ENCODE results near the gene MAP4K5. TPM values are rescaled to one million over a fixed set of nuclear protein-coding genes. Genes with fewer than 3 reads are reported as not detected.
A peak's percentile ranks its signal among the peaks of the same experiment; 100 is the strongest.
"Not testable (repeated sequence)": the region's sequence is repeated elsewhere in the genome, so short reads cannot be mapped to it uniquely, and the experiment has no call there.

The MAP4K5 gene
- total RNA-seq, 1 experiment from 2014 or later = 73.5 TPM

DNA sequence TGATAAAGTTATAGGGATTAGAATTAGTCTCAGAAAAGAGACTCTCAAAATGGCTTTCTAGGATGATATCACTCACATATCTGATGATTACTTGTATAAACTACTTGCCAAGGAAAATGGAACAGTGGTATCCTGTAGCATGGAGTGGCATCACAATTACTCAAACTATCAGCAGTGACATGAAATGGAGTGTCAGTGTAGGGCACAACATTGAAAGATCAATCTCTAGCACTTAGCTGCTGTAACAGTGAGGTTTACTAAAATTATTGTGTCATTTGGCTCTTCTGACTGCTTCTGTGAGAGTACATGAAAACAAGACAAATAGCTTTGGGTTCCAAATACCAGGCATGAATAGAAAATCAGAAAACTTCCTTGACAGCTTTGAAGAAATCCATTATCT, 6.7 kb upstream of the MAP4K5 start:
- Histone ChIP-seq H3K79me2 (ENCODE audit: low read length) (no peaks in the 10 kb centered on the region), H3K4me3 (ENCODE audit: low read length) (no peak overlapping the region), H3K9me3 (ENCODE audit: low read length) (no peaks in the 10 kb centered on the region), H3K27me3 (ENCODE audit: low read length) (no peaks in the 10 kb centered on the region), H4K20me1 (ENCODE audit: insufficient read depth, low read depth, low read length) (no peaks in the 10 kb centered on the region), H3K4me2 (ENCODE audit: low read depth, low read length, poor library complexity, severe bottlenecking) (no peak overlapping the region), H3K36me3 (ENCODE audit: insufficient read depth, low read length) (no peaks in the 10 kb centered on the region), H3K9ac (ENCODE audit: low read length) (no peak overlapping the region), H3K9me2 (replicated peaks; ENCODE audit: insufficient read depth, low read length) (no peaks in the 10 kb centered on the region), H3K27ac (ENCODE audit: low read length) (no peak overlapping the region), H2AFZ (ENCODE audit: low read length) (no peak overlapping the region), H3K4me1 (ENCODE audit: low read length) (peaks cover 5% of the 10 kb centered on the region; the same call in 1 of the 2 replicates)
- no peak for DNase-seq

DNA sequence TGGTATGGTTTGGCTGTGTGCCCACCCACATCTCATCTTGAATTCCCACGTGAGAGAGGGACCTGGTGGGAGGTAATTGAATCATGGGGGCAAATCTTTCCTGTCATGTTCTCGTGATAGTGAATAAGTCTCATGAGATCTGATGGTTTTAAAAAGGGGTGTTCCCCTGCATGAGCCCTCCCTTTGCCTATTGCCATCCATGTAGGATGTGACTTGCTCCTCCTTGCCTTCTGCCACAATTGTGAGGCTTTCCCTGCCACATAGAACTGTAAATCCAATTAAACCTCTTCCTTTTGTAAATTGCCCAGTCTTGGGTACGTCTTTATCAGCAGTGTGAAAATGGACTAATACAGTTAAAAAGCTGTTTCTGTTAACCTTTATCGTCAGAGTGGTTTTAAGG, 5.7 kb upstream of the MAP4K5 start:
- H3K36me3 ChIP-seq (ENCODE audit: insufficient read depth, low read length); H3K4me2 ChIP-seq (ENCODE audit: low read depth, low read length, poor library complexity, severe bottlenecking); H3K9me2 ChIP-seq (replicated peaks; ENCODE audit: insufficient read depth, low read length); H3K9ac ChIP-seq (ENCODE audit: low read length); H3K79me2 ChIP-seq (ENCODE audit: low read length); DNase-seq; H3K9me3 ChIP-seq (ENCODE audit: low read length); H3K4me3 ChIP-seq (ENCODE audit: low read length); H3K27me3 ChIP-seq (ENCODE audit: low read length); H4K20me1 ChIP-seq (ENCODE audit: insufficient read depth, low read depth, low read length); H3K27ac ChIP-seq (ENCODE audit: low read length); H2AFZ ChIP-seq (ENCODE audit: low read length): not testable (repeated sequence)
- peaks cover 11% of the 10 kb centered on the region for H3K4me1 ChIP-seq (ENCODE audit: low read length)

DNA sequence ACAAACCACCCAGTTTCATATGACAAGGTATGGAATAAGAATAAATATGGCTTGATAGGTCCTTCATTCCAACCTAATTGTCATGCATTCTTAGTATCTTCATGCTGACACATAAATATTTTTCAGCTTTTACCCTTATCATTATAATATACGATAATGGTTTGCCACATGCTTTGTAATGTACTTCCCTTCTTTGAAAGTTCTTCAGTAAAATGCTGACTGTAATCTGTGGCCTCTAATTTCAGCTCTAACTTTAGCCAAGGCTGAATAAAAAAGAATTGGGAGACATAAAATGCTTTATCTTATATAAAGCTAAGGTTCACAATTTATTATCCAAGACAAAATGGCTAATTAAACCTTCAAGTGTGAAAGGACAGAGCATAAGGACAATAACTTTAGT, 2.6 kb upstream of the MAP4K5 start:
- H3K4me3 ChIP-seq (ENCODE audit: low read length) = no peak overlapping the region
- H3K9me3 ChIP-seq (ENCODE audit: low read length) = no peaks in the 10 kb centered on the region
- peaks cover 23% of the 10 kb centered on the region for H3K4me1 ChIP-seq (ENCODE audit: low read length)
- H3K9me2 ChIP-seq (replicated peaks; ENCODE audit: insufficient read depth, low read length) = no peaks in the 10 kb centered on the region
- no peaks in the 10 kb centered on the region for H3K27me3 ChIP-seq (ENCODE audit: low read length)
- H3K4me2 ChIP-seq (ENCODE audit: low read depth, low read length, poor library complexity, severe bottlenecking) = no peak overlapping the region
- no peaks in the 10 kb centered on the region; the same call in 1 of the 2 replicates for H4K20me1 ChIP-seq (ENCODE audit: insufficient read depth, low read depth, low read length)
- H3K36me3 ChIP-seq (ENCODE audit: insufficient read depth, low read length) = no peaks in the 10 kb centered on the region
- no peak for DNase-seq
- no peak overlapping the region for H3K27ac ChIP-seq (ENCODE audit: low read length)
- no peak overlapping the region for H2AFZ ChIP-seq (ENCODE audit: low read length)
- peaks cover 23% of the 10 kb centered on the region for H3K79me2 ChIP-seq (ENCODE audit: low read length)
- H3K9ac ChIP-seq (ENCODE audit: low read length) = no peak overlapping the region

DNA sequence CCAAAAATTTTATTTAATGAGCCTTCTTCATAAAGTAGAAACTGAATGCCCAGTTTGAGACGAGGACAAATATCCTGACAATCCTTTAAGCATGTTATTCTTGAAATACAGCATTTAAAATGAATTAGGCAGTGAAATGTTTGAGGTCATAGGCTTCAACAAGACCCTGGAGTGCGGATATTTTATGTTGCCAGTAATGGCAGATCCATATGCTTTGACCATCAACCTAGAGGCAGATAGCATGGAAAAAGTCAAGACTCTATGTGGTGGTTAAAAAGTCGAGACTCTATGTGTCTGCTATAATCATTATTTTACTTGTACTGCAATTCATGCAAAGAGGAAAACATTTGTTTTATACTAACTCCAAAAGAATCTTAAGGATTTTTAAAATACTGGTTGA, 2.0 kb upstream of the MAP4K5 start:
- DNase-seq = no peak
- Histone ChIP-seq H4K20me1 (ENCODE audit: insufficient read depth, low read depth, low read length) (peaks cover 4% of the 10 kb centered on the region; the same call in 1 of the 2 replicates), H3K36me3 (ENCODE audit: insufficient read depth, low read length) (no peaks in the 10 kb centered on the region; the same call in 1 of the 2 replicates), H3K9me3 (ENCODE audit: low read length) (no peaks in the 10 kb centered on the region), H3K4me1 (ENCODE audit: low read length) (peaks cover 28% of the 10 kb centered on the region), H3K4me3 (ENCODE audit: low read length) (no peak overlapping the region), H3K4me2 (ENCODE audit: low read depth, low read length, poor library complexity, severe bottlenecking) (no peak overlapping the region), H3K9ac (ENCODE audit: low read length) (no peak overlapping the region), H3K9me2 (replicated peaks; ENCODE audit: insufficient read depth, low read length) (no peaks in the 10 kb centered on the region), H3K79me2 (ENCODE audit: low read length) (peaks cover 29% of the 10 kb centered on the region), H2AFZ (ENCODE audit: low read length) (no peak overlapping the region), H3K27me3 (ENCODE audit: low read length) (no peaks in the 10 kb centered on the region), H3K27ac (ENCODE audit: low read length) (no peak overlapping the region)

DNA sequence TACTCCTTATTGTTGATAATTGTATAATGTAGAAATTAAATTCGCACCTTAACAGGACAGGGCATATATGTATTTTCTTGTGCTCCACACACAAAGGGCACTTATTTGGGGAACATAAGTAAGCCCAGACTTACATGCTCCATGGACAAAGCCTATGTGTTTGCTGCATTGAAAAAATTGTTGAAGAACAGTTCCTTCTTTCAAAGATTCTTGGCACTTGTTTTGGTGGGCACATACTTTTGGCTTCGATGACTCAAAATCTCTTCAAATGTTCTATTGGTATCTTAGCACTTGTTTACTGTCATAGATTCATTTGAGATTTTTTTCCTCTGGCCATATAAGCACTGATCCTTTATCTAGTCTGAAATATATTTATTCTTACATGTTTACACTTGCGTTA, 1.4 kb upstream of the MAP4K5 start:
- Histone ChIP-seq H3K9ac (ENCODE audit: low read length) (no peak overlapping the region; the same call in 1 of the 2 replicates), H3K4me3 (ENCODE audit: low read length) (no peak overlapping the region), H3K4me2 (ENCODE audit: low read depth, low read length, poor library complexity, severe bottlenecking) (peak overlapping the region; percentile 88), H3K9me2 (replicated peaks; ENCODE audit: insufficient read depth, low read length) (no peaks in the 10 kb centered on the region), H3K27me3 (ENCODE audit: low read length) (no peaks in the 10 kb centered on the region), H4K20me1 (ENCODE audit: insufficient read depth, low read depth, low read length) (peaks cover 4% of the 10 kb centered on the region; the same call in 1 of the 2 replicates), H3K36me3 (ENCODE audit: insufficient read depth, low read length) (peaks cover 5% of the 10 kb centered on the region; the same call in 1 of the 2 replicates), H3K4me1 (ENCODE audit: low read length) (peaks cover 34% of the 10 kb centered on the region), H3K27ac (ENCODE audit: low read length) (no peak overlapping the region), H2AFZ (ENCODE audit: low read length) (no peak overlapping the region), H3K9me3 (ENCODE audit: low read length) (no peaks in the 10 kb centered on the region), H3K79me2 (ENCODE audit: low read length) (peaks cover 35% of the 10 kb centered on the region)
- DNase-seq = no peak

DNA sequence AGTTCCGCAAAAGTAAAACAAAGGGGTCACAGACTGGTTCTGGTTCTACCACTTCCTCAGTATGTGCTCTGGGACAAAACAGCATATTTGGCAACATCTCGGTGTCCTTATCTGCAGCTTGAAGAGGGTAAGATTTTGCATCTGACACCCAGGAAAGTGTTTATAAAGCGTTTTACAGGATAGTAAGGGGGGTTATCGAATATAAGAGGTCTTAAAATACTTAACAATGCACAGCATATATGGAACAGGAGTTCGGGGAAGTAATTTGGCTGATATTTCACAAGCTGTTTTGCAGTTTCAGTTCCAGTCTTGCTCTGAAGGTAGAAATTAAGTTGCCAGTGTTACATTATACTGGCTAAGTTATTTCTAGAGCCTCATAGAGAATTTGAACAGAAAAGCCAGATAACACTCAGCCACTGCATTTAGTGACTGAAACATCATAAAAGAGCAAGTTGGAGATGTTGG, 904 bp upstream of the MAP4K5 start:
- Histone ChIP-seq H4K20me1 (ENCODE audit: insufficient read depth, low read depth, low read length) (peaks cover 4% of the 10 kb centered on the region; the same call in 1 of the 2 replicates), H3K9ac (ENCODE audit: low read length) (peak overlapping the region; percentile 89)

DNA sequence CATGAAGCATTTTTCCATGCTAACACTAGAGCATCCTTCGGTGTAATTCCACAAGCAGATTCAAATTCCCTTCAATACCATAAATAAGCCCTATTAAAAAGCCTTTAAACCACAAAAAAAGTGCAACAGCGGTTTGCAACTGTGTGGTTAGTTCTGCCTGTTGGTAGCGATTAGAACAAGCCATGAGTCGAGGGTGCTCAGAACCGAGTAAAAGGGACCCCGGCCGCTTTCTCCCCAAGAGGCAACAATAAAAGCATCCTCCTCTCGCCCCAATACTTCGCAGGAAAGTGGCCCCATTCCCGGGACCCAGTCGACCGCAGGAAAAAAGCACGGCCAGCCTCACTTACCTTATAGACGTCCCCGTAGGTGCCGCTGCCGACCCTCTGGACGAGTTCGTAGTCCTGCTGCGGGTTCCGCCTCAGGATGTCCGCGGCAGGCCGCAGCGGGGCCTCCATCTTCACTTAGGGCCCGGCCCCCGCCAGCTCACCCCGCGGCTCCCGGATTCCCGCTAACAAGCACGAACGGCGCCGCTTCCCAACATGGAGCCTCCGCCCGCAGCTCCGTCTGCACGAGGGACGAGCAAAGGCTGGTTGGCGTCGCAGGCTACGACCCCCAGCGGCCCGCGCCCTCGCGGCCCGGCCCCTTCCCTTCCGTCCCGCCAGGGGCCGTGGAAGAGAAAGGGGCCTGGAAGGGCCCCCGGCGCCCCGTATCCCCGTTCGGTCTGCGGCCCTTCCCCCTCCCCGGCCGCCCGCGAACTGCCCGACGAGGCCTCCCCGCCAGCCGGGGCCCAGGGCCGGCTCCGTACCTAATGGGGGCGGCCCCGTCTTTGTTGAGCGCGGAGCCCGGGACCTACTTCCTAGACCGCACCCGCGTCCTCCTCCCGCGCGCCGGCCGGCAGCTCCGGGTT, 521 bp downstream of the MAP4K5 start:
- H3K27ac ChIP-seq (ENCODE audit: low read length) = peak overlapping the region; percentile 48
- H4K20me1 ChIP-seq (ENCODE audit: insufficient read depth, low read depth, low read length) = peaks cover 4% of the 10 kb centered on the region; the same call in 1 of the 2 replicates
- peak overlapping the region; percentile 89 for H3K9ac ChIP-seq (ENCODE audit: low read length)
- H3K4me3 ChIP-seq (ENCODE audit: low read length) = peak overlapping the region; percentile 70
- H3K4me2 ChIP-seq (ENCODE audit: low read depth, low read length, poor library complexity, severe bottlenecking) = peak overlapping the region; percentile 88
- DNase-seq = peak; percentile 78
- H3K27me3 ChIP-seq (ENCODE audit: low read length) = no peaks in the 10 kb centered on the region
- H3K9me2 ChIP-seq (replicated peaks; ENCODE audit: insufficient read depth, low read length) = no peaks in the 10 kb centered on the region
- peak overlapping the region; percentile 7; the same call in 1 of the 2 replicates for H2AFZ ChIP-seq (ENCODE audit: low read length)
- H3K9me3 ChIP-seq (ENCODE audit: low read length) = no peaks in the 10 kb centered on the region
- H3K79me2 ChIP-seq (ENCODE audit: low read length) = peaks cover 54% of the 10 kb centered on the region
- H3K36me3 ChIP-seq (ENCODE audit: insufficient read depth, low read length) = peaks cover 9% of the 10 kb centered on the region; the same call in 1 of the 2 replicates
- peaks cover 43% of the 10 kb centered on the region for H3K4me1 ChIP-seq (ENCODE audit: low read length)

More for the DNA sequence above, 904 bp upstream of the MAP4K5 start:
- DNase-seq = no peak
- Histone ChIP-seq H3K4me2 (ENCODE audit: low read depth, low read length, poor library complexity, severe bottlenecking) (peak overlapping the region; percentile 88), H3K4me1 (ENCODE audit: low read length) (peaks cover 39% of the 10 kb centered on the region), H3K27ac (ENCODE audit: low read length) (no peak overlapping the region), H3K79me2 (ENCODE audit: low read length) (peaks cover 40% of the 10 kb centered on the region), H3K27me3 (ENCODE audit: low read length) (no peaks in the 10 kb centered on the region), H3K4me3 (ENCODE audit: low read length) (peak overlapping the region; percentile 70), H3K9me3 (ENCODE audit: low read length) (no peaks in the 10 kb centered on the region), H3K9me2 (replicated peaks; ENCODE audit: insufficient read depth, low read length) (no peaks in the 10 kb centered on the region), H2AFZ (ENCODE audit: low read length) (peak overlapping the region; percentile 91), H3K36me3 (ENCODE audit: insufficient read depth, low read length) (peaks cover 9% of the 10 kb centered on the region; the same call in 1 of the 2 replicates)

DNA sequence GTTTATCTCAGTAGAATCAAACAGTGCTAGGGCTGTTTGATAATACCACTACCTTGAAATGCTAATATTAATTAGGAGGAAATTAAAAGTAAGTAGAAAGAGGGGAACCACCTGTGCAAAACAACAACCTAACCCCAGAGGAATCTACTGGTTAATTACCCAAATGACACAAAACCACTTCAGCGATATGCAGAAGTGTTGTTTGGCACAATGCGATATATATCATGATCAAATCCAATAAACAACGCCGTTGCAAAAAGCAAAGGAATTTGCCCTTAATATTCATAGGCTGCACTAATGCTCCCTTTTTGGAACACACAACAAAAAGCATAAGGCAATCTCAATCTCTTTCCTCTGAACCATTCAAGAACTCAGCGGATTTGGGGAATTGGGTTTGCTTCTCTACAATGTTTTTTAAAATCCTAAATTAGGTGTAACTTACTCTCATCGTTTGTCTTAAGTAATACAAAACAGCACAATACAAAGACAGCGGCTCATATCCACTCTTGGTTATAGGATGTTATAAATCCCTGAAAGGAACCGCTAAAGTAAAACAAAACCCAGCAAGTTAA, 1.5 kb downstream of the MAP4K5 start:
- Histone ChIP-seq H3K9me2 (replicated peaks; ENCODE audit: insufficient read depth, low read length) (no peaks in the 10 kb centered on the region), H2AFZ (ENCODE audit: low read length) (no peak overlapping the region), H3K4me2 (ENCODE audit: low read depth, low read length, poor library complexity, severe bottlenecking) (peak overlapping the region; percentile 88), H3K9ac (ENCODE audit: low read length) (peak overlapping the region; percentile 89), H3K27me3 (ENCODE audit: low read length) (no peaks in the 10 kb centered on the region), H3K9me3 (ENCODE audit: low read length) (no peaks in the 10 kb centered on the region), H3K4me3 (ENCODE audit: low read length) (peak overlapping the region; percentile 70), H3K27ac (ENCODE audit: low read length) (peak overlapping the region; percentile 48), H3K4me1 (ENCODE audit: low read length) (peaks cover 49% of the 10 kb centered on the region), H3K36me3 (ENCODE audit: insufficient read depth, low read length) (peaks cover 9% of the 10 kb centered on the region; the same call in 1 of the 2 replicates), H4K20me1 (ENCODE audit: insufficient read depth, low read depth, low read length) (peaks cover 4% of the 10 kb centered on the region; the same call in 1 of the 2 replicates), H3K79me2 (ENCODE audit: low read length) (peaks cover 64% of the 10 kb centered on the region)
- peak; percentile 55 for DNase-seq

All from Karpas-422 (cell line).